AG04450 (cell line): Measurements from ENCODE around the gene SCAF4. TPM values are rescaled to one million over a fixed set of nuclear protein-coding genes. Genes with fewer than 3 reads are reported as not detected.

Source experiments
- CTCF ChIA-PET: fragments of 300-600, 350-600 bp; formaldehyde crosslinking; extraction: SDS; loops from one replicate; lab custom pipeline; 2022; ENCODE audit warnings: antibody characterized with exemption, inconsistent platforms; lab: Charles Lee
- POLR2A ChIA-PET: fragments of 350-600 bp; formaldehyde crosslinking; extraction: SDS; loops from one replicate; lab custom pipeline; 2021; ENCODE audit warnings: antibody characterized with exemption, inconsistent platforms; lab: Yijun Ruan, JAX
- DNase-seq: peaks from one replicate; pipeline ENCODE4 v3.0.0-alpha.2; 2011; ENCODE audit warnings: low read depth, low spot score
- H3K27ac ChIP-seq: one replicate; pipeline ENCODE4 v1.5.1; 2012; ENCODE audit warnings: low read depth, low read length, control low read depth
- H3K27me3 ChIP-seq: one replicate; pipeline ENCODE4 v1.6.0; 2012; ENCODE audit warnings: low read length; ENCODE audit not compliant: control insufficient read depth, insufficient read depth
- H3K4me3 ChIP-seq: 2 replicates; pipeline ENCODE4 v1.5.1; 2011; ENCODE audit warnings: mild to moderate bottlenecking, low read depth, low read length, control low read depth
- H3K9me3 ChIP-seq: 2 replicates; pipeline ENCODE4 v1.5.1; 2012; ENCODE audit warnings: low read length; ENCODE audit not compliant: control insufficient read depth, insufficient read depth
- polyA plus RNA-seq: library from polyadenylated mRNA; depleted of rRNA; stranded (reverse); fragments of >200 nt; gene quantifications from 2 replicates; pipeline ENCODE4 v1.2.3, GENCODE V29; 2011; rRNA removed
- small RNA-seq: library from RNA; depleted of rRNA; stranded (forward); fragments of <200 nt; gene quantifications from one replicate; pipeline ENCODE3, GENCODE V24; 2012; ENCODE audit warnings: low read depth; ENCODE audit not compliant: insufficient read length
- TF ChIP-seq, protein P1 (sequence below): IDR thresholded peaks from 2 replicates; pipeline ENCODE4 v1.5.1; 2011; ENCODE audit warnings: low read depth, low read length, control low read depth, inconsistent platforms

The SCAF4 gene
- polyA plus RNA-seq, 1 experiment = 6.3 TPM

DNA sequence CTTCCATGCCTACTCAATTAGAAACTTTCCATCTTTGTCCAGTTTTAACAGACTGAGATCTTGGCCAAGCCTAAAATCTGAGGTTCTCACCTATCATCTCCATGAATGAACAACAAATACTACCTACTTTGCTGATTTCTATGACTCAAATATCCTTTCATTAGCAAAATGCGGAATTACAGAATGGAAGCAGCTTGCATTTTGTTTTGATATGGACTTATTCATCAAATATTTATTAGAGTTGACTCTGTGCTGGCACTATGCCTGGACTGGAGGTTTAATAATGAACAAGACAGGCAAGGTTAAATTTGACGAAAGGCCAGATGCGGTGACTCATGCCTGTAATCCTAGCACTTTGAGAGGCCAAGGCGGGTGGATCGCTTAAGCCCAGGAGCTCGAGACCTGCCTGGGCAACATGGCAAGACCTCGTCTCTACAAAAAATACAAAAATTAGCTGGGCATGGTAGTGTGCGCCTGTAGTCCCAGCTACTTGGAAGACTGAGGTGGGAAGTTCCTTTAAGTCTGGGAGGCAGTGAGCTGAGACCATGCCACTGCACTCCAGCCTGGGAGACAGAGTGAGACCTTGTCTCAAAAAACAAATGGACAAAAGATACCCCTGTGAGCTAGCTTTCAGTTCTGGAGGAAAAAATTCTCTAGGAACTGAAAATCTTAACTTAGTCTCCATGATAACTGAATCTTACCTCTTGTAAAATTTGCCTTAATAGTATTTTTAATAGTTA, 101.8 kb downstream of the SCAF4 start:
- H3K9me3 ChIP-seq = no peaks in the 10 kb centered on the region
- peak; percentile 73 for DNase-seq
- no peaks in the 10 kb centered on the region for H3K27me3 ChIP-seq
- no peak overlapping the region for H3K4me3 ChIP-seq
- H3K27ac ChIP-seq = no peak overlapping the region
- POLR2A ChIA-PET = no interaction called here
- TF ChIP-seq, protein P1, sequence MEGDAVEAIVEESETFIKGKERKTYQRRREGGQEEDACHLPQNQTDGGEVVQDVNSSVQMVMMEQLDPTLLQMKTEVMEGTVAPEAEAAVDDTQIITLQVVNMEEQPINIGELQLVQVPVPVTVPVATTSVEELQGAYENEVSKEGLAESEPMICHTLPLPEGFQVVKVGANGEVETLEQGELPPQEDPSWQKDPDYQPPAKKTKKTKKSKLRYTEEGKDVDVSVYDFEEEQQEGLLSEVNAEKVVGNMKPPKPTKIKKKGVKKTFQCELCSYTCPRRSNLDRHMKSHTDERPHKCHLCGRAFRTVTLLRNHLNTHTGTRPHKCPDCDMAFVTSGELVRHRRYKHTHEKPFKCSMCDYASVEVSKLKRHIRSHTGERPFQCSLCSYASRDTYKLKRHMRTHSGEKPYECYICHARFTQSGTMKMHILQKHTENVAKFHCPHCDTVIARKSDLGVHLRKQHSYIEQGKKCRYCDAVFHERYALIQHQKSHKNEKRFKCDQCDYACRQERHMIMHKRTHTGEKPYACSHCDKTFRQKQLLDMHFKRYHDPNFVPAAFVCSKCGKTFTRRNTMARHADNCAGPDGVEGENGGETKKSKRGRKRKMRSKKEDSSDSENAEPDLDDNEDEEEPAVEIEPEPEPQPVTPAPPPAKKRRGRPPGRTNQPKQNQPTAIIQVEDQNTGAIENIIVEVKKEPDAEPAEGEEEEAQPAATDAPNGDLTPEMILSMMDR = no peak
- CTCF ChIA-PET = interaction anchor here (1.2 to 1.8 kb wide), 2 partner anchors 26 to 156 kb away, joined by 3 to 6 read pairs; no protein-coding TSS in a partner anchor

DNA sequence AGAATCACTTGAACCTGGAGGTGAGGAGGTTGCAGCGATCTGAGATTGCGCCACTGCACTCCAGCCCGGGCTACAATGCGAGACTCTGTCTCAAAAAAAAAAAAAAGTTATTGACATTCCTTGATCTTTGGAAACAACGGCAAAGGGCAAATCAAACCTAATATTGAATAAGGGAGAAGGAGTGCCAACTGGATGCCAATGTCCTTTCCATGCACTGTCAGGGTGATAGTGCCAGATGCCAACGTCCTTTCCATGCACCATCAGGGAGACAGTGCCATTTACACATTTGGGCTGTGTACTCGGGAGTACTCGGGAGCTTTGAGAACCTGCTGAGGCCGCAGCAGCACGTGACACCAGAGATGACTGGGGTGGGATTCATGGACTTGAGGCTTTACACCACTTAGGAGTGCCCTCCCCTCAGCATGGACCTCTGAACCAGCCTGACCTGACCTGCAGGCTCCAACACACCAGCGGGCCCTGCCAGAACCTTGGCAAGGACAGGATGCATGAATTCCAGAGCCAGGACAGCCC, 106.9 kb downstream of the SCAF4 start:
- CTCF ChIA-PET = no interaction called here
- POLR2A ChIA-PET = no interaction called here
- no peak for DNase-seq
- Histone ChIP-seq H3K27ac (no peak overlapping the region), H3K27me3 (no peaks in the 10 kb centered on the region), H3K4me3 (no peak overlapping the region), H3K9me3 (no peaks in the 10 kb centered on the region)
- TF ChIP-seq, protein P1 = no peak

DNA sequence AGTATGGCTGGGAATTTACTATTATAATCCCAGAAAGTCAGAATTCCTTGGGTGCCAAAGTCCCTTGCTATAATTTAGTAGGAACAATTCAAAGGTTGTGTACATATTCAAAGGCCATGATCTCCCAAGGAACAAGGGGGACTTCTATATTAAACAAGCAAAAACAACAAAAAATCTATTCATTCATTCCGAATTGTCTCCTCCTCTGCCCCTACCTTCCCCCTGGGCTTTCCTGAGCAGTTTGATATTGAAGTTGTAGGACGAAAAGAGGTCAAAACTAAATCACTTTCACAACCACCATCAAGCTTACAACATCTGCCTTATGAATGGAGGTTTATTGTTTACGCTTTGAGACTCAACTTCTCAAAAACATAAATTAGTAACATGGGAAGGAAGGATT, 107.7 kb downstream of the SCAF4 start:
- TF ChIP-seq, protein P1 = no peak
- no peak for DNase-seq
- CTCF ChIA-PET = no interaction called here
- H3K27me3 ChIP-seq = no peaks in the 10 kb centered on the region
- H3K4me3 ChIP-seq = no peak overlapping the region
- H3K27ac ChIP-seq = no peak overlapping the region
- no peaks in the 10 kb centered on the region for H3K9me3 ChIP-seq
- POLR2A ChIA-PET = no interaction called here

DNA sequence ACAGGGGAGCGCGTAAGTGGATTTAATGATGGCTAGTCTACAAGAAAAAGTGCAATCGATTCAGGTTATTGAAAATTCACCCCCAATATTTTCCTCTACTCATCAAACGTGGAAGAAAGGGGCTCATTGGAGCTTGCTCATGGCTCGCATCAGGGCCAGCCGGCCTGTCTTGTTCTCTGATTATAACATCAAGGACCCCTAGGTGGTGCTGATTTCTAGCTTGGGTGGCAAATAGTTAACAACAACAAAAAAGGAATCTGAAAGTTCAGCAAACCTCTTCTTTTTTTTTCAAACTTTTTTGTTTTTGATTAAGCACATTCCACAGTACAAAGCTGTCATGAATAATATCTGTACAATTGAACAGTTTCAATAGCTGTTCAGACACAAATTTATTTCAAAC, 108.3 kb downstream of the SCAF4 start:
- Histone ChIP-seq H3K27me3 (no peaks in the 10 kb centered on the region), H3K27ac (no peak overlapping the region), H3K9me3 (no peaks in the 10 kb centered on the region), H3K4me3 (no peak overlapping the region)
- TF ChIP-seq, protein P1 = peak; percentile 21; the same call in 1 of the 2 replicates
- ChIA-PET POLR2A (no interaction called here), CTCF (no interaction called here)
- no peak for DNase-seq

DNA sequence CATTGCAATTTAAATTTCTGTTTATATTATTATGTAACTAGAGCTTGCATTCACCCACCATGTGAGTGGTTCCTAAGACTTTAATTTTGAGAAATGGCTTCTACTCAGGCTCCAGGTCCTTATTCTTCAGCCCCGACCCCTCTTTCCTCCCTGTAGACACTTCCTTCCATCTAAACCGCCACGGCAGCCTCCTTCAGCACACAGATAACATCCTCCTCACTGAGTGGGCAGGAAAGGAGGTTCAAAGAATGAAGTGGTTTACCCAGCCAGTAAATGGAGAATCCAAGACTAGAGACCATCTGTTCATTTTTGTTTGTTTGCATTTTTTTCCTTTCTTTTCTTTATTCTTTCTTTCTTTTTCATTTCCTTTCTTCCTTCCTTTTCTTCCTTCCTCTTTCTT, 109.5 kb downstream of the SCAF4 start:
- Histone ChIP-seq H3K27me3 (no peaks in the 10 kb centered on the region), H3K4me3 (no peak overlapping the region), H3K27ac (no peak overlapping the region), H3K9me3 (no peaks in the 10 kb centered on the region)
- CTCF ChIA-PET = no interaction called here
- no peak for DNase-seq
- TF ChIP-seq, protein P1 = no peak
- POLR2A ChIA-PET = no interaction called here

Small RNA genes lying within 50 kb of the gene (small RNA-seq; reads per million reads assigned to genes)
- gene RF01241 = not detected

Other genes starting within 250 kb of the SCAF4 start
- gene SOD1, start 72.4 kb downstream of the SCAF4 start, polyA plus RNA-seq = 346 and 433 TPM in 2 replicates
- gene HUNK, start 140.9 kb upstream of the SCAF4 start, polyA plus RNA-seq = 0.45 and 0.48 TPM in 2 replicates